AG08396 (cell line): ENCODE measurements around the gene PCDHA9.
A peak's percentile ranks its signal among the peaks of the same experiment; 100 is the strongest.
"Not testable (repeated sequence)": the region's sequence is repeated elsewhere in the genome, so short reads cannot be mapped to it uniquely, and the experiment has no call there.

Experiments used
- DNase-seq: peaks from one replicate; pipeline ENCODE4 v3.0.0; 2012; ENCODE audit warnings: low spot score, mixed read lengths

The PCDHA9 gene

GRCh38 chr5:140835622-140836510 is 12.3 kb upstream of the PCDHA9 start:
- DNase-seq: no peak

GRCh38 chr5:140840978-140841962 is 6.9 kb upstream of the PCDHA9 start, which contains the start of gene PCDHA8:
PCDHA8 (plus strand) TSS chr5:140841187; CDS start chr5:140841322, 135 bp downstream.
- DNase-seq: no peak

GRCh38 chr5:140842798-140843733 is 5.1 kb upstream of the PCDHA9 start:
- DNase-seq: no peak

GRCh38 chr5:140849831-140850634 is 1.9 kb downstream of the PCDHA9 start:
- not testable (repeated sequence) for DNase-seq

GRCh38 chr5:140855772-140856674 is 7.8 kb downstream of the PCDHA9 start, which contains the start of gene PCDHA10:
PCDHA10 (plus strand) TSS chr5:140855897; CDS start chr5:140856049, 152 bp downstream.
- no peak for DNase-seq

GRCh38 chr5:140857177-140857986 is 9.2 kb downstream of the PCDHA9 start:
- DNase-seq: no peak

- DNase-seq: no peak
These were observed 9.7 kb downstream of the PCDHA9 start for GRCh38 chr5:140857987-140858240.

- no peak for DNase-seq
These were observed 14.5 kb downstream of the PCDHA9 start for GRCh38 chr5:140862441-140863295.

- no peak for DNase-seq
These were observed 20.8 kb downstream of the PCDHA9 start, which contains the start of gene PCDHA11 for GRCh38 chr5:140868721-140869554. PCDHA11 (plus strand) TSS chr5:140868957; CDS start chr5:140869104, 147 bp downstream.

GRCh38 chr5:140869555-140869886 is 21.3 kb downstream of the PCDHA9 start:
- DNase-seq: peak; percentile 47

- DNase-seq: no peak
These were observed 22.3 kb downstream of the PCDHA9 start for GRCh38 chr5:140870221-140871201.

- DNase-seq: no peak
These were observed 27.2 kb downstream of the PCDHA9 start, which contains the start of gene PCDHA12 for GRCh38 chr5:140875085-140876065. PCDHA12 (plus strand) TSS chr5:140875308; CDS start chr5:140875473, 165 bp downstream.

GRCh38 chr5:140876541-140877261 is 28.5 kb downstream of the PCDHA9 start:
- DNase-seq: not testable (repeated sequence)

- DNase-seq: no peak
These were observed 29.0 kb downstream of the PCDHA9 start for GRCh38 chr5:140877262-140877581.
